Prostate gland (tissue), 2 donors: Measurements from ENCODE around the gene PANX2.

ENCODE experiments used
- POLR2A ChIP-seq: fragments of 450-650 bp; IDR thresholded peaks from one replicate; pipeline ENCODE4 v1.6.1; 2016; ENCODE audit warnings: antibody characterized with exemption, mild to moderate bottlenecking
- TF ChIP-seq, protein P1 (sequence below), 4 experiments: fragments of 200-600 bp in 2 of 4; fragments of 450-650 bp in 2 of 4; sonication (generic) in 2 of 4; IDR thresholded peaks; 1 replicate in 3 of 4; 2 replicates in 1 of 4; pipeline ENCODE4 v1.5.1; 2016 to 2019; ENCODE audit warnings: antibody characterized with exemption in 4 of 4, mild to moderate bottlenecking in 2 of 4, moderate library complexity in 2 of 4

DNA sequence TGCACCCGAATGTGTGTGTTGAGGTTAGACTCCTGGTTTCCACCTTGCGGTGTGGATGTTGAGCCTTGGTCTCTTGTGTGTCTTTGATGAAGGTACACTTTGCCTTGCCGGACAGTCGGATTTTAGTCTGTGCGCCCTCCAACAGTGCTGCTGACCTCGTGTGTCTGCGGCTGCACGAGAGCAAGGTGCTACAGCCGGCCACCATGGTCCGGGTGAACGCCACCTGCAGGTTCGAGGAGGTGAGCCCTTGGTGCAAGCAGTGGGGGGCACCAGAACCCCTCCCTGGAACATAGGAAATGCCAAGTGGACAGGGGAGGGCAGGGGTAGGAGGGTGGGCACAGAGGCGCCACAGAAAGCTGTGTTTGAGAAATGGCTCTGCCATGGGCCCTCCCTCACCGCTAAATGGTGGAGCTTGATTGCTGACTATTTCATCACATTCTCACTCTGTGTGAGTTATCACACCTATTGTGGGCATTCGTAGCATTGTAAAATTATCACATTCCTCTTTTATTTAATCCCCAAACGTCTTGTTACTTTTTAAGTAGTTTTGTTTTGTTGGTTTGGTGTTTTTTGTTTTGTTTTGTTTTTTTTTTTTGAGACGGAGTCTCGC, 26.4 kb upstream of the PANX2 start:
- no peak for TF ChIP-seq POLR2A
- TF ChIP-seq, protein P1, sequence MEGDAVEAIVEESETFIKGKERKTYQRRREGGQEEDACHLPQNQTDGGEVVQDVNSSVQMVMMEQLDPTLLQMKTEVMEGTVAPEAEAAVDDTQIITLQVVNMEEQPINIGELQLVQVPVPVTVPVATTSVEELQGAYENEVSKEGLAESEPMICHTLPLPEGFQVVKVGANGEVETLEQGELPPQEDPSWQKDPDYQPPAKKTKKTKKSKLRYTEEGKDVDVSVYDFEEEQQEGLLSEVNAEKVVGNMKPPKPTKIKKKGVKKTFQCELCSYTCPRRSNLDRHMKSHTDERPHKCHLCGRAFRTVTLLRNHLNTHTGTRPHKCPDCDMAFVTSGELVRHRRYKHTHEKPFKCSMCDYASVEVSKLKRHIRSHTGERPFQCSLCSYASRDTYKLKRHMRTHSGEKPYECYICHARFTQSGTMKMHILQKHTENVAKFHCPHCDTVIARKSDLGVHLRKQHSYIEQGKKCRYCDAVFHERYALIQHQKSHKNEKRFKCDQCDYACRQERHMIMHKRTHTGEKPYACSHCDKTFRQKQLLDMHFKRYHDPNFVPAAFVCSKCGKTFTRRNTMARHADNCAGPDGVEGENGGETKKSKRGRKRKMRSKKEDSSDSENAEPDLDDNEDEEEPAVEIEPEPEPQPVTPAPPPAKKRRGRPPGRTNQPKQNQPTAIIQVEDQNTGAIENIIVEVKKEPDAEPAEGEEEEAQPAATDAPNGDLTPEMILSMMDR (IDR thresholded peaks at IDR 0.05), result no peak
